H1 (cell line): ENCODE measurements around the gene TP53I13. TPM values are rescaled to one million over a fixed set of nuclear protein-coding genes. Genes with fewer than 3 reads are reported as not detected.

Experiments
- CBX5 ChIP-seq: fragments of 300-800, 300-1000 bp; sonication (generic); IDR thresholded peaks from 2 replicates; pipeline ENCODE4 v1.7.1; 2016; ENCODE audit warnings: antibody characterized with exemption, low read length, low read depth
- CHD1 ChIP-seq: IDR thresholded peaks from 2 replicates; pipeline ENCODE4 v1.6.1; 2012; ENCODE audit warnings: low read depth, low read length, improper control_type of control experiment
- CHD7 ChIP-seq: fragments of 300-600 bp; sonication (generic); IDR thresholded peaks from 2 replicates; pipeline ENCODE4 v1.7.1; 2012; ENCODE audit warnings: low read length, moderate library complexity, mild to moderate bottlenecking, inconsistent platforms; ENCODE audit not compliant: insufficient replicate concordance
- KDM4A ChIP-seq: IDR thresholded peaks from one replicate; pipeline ENCODE4 v1.7.1; 2012; ENCODE audit warnings: low read depth, mild to moderate bottlenecking, moderate library complexity, low read length, inconsistent platforms; ENCODE audit not compliant: severe bottlenecking
- NRF1 ChIP-seq: IDR thresholded peaks from 2 replicates; pipeline ENCODE4 v1.6.1; 2011; ENCODE audit warnings: mild to moderate bottlenecking, low read depth, low read length, improper control_type of control experiment
- POLR2AphosphoS5 ChIP-seq: IDR thresholded peaks from 2 replicates; pipeline ENCODE4 v1.6.1; 2011; ENCODE audit warnings: low read depth, low read length
- SRF ChIP-seq: IDR thresholded peaks from 2 replicates; pipeline ENCODE4 v1.6.1; 2011; ENCODE audit warnings: mild to moderate bottlenecking, low read depth, low read length, moderate library complexity
- polyA plus RNA-seq, 7 experiments: library from polyadenylated mRNA; depleted of rRNA in 3 of 7; stranded (reverse) in 5 of 7; unstranded in 2 of 7; fragments of >200 nt in 5 of 7; fragments of 200-250 nt in 2 of 7; gene quantifications; 1 replicate in 5 of 7; 2 replicates in 1 of 7; 4 replicates in 1 of 7; pipeline versions ENCODE4 v1.2.1 to v1.2.3, GENCODE V29; 2011 to 2013; ENCODE audit warnings: missing spikeins in 2 of 7, mixed read lengths in 2 of 7
- total RNA-seq: library from RNA; stranded (reverse); fragmentation: NEBNext Ultra II Directional; extraction: Animal tissue kit (Norgen Biotek cat#: 25700); gene quantifications from 2 replicates; pipeline ENCODE4 v1.2.1, GENCODE V29; 2021

Gene TP53I13
- total and polyA plus RNA-seq, 2 of the 8 experiments (the other 6 are each of a cell fraction or from before 2014, with no cell fraction given): 22.4 to 35.7 TPM

DNA sequence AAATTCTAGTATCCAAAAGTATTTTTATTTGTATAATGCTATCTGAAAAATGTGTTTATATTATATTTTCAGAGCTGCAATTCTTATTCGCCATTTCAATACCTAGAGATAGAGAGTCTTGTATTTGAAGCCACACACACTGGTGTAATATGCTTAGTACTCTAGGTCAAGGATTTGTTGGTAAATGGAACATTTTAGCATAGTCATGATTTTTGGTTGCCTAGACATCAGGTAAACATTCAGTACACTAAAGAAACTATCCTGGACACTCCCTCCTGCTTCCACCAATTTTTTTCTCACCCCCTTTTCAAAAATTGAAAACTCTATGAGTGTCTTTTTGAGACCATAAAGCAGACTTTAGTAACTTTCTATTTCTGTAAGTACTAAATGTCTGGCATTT is 22.4 kb upstream of the TP53I13 start (continued):
- no peak for TF ChIP-seq CHD7
- no peak for TF ChIP-seq CHD1
- no peak for TF ChIP-seq CBX5
- TF ChIP-seq NRF1: no peak
- no peak for TF ChIP-seq SRF
- no peak for TF ChIP-seq KDM4A
- TF ChIP-seq POLR2AphosphoS5: no peak
